HepG2 (cell line): ENCODE data around the gene TMTC2.

Experiments used
- ARNT2 ChIP-seq: sonication (generic); formaldehyde crosslinking; IDR thresholded peaks from 2 replicates; pipeline ENCODE4 v1.8.0; 2022; ENCODE audit warnings: mild to moderate bottlenecking, low read depth, missing genetic modification reagents, moderate library complexity
- EP300 ChIP-seq, 3 experiments: sonication (generic) in 1 of 3; formaldehyde crosslinking in 1 of 3; IDR thresholded peaks; 2 replicates each; pipeline versions ENCODE4 v1.5.1 to v1.6.1; 2011 to 2020; ENCODE audit warnings: low read depth in 2 of 3, low read length in 2 of 3, borderline replicate concordance in 1 of 3, improper control_type of control experiment in 1 of 3, mild to moderate bottlenecking in 1 of 3, missing genetic modification reagents in 1 of 3, moderate library complexity in 1 of 3
- FOXA1 ChIP-seq, 2 experiments: fragments of 450-650 bp in 1 of 2; sonication (generic) in 1 of 2; formaldehyde crosslinking in 1 of 2; IDR thresholded peaks; 2 replicates each; pipeline versions ENCODE4 v1.4.0 to v1.6.1; 2016 to 2020; ENCODE audit warnings: missing genetic modification reagents in 1 of 2
- FOXP1 ChIP-seq, 2 experiments: fragments of 450-650 bp in 1 of 2; IDR thresholded peaks; 2 replicates each; pipeline ENCODE4 v1.6.1; 2017 to 2018; ENCODE audit warnings: antibody characterized with exemption in 1 of 2
- RAD21 ChIP-seq: fragments of 450-650 bp; formaldehyde crosslinking; IDR thresholded peaks from 2 replicates; pipeline ENCODE4 v1.5.0; 2020; ENCODE audit warnings: mild to moderate bottlenecking
- RBM22 ChIP-seq: fragments of 200-400 bp; formaldehyde crosslinking; optimal IDR thresholded peaks from 2 replicates; pipeline ENCODE3; 2017; ENCODE audit warnings: mild to moderate bottlenecking, low read length, moderate library complexity
- ZNF282 ChIP-seq: fragments of 450-650 bp; IDR thresholded peaks from 2 replicates; pipeline ENCODE4 v1.6.1; 2018; ENCODE audit not compliant: partially characterized antibody
- ZNF781 ChIP-seq: sonication (generic); formaldehyde crosslinking; IDR thresholded peaks from 2 replicates; pipeline ENCODE4 v1.5.1; 2020; ENCODE audit warnings: borderline replicate concordance, mild to moderate bottlenecking, missing genetic modification reagents; ENCODE audit errors: not compliant biosample characterization
- TF ChIP-seq, protein P1 (sequence below): sonication (generic); formaldehyde crosslinking; IDR thresholded peaks from 2 replicates; pipeline ENCODE4 v1.5.0; 2020; ENCODE audit warnings: mild to moderate bottlenecking, missing genetic modification reagents, moderate library complexity

DNA sequence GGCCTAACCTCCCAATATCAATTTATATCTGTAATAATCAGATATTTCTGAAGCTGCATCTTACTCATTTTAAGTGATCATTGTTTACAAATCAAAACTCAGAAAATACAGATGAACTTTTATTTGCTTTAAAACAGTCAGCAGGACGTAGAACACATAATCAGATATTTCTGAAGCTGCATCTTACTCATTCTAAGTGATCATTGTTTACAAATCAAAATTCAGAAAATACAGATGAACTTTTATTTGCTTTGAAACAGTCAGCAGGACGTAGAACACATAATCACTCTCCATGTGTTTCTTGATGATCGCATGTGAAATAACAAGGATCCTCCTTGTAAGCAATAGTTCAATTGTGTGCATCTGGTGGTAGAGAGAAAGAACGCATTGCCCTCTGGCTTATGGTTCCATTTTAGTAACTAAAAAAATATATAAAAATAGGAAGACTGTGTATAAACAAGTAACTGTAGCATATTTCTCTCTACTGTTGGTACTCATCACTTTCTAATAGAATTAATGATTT is 15.0 kb upstream of the TMTC2 start:
- TF ChIP-seq RBM22: no peak
- no peak for TF ChIP-seq RAD21 (CRISPR knock-in tag)
- TF ChIP-seq, protein P1, sequence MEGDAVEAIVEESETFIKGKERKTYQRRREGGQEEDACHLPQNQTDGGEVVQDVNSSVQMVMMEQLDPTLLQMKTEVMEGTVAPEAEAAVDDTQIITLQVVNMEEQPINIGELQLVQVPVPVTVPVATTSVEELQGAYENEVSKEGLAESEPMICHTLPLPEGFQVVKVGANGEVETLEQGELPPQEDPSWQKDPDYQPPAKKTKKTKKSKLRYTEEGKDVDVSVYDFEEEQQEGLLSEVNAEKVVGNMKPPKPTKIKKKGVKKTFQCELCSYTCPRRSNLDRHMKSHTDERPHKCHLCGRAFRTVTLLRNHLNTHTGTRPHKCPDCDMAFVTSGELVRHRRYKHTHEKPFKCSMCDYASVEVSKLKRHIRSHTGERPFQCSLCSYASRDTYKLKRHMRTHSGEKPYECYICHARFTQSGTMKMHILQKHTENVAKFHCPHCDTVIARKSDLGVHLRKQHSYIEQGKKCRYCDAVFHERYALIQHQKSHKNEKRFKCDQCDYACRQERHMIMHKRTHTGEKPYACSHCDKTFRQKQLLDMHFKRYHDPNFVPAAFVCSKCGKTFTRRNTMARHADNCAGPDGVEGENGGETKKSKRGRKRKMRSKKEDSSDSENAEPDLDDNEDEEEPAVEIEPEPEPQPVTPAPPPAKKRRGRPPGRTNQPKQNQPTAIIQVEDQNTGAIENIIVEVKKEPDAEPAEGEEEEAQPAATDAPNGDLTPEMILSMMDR (CRISPR knock-in tag): no peak
- TF ChIP-seq FOXP1 (IDR thresholded peaks at IDR 0.05): no peak
- TF ChIP-seq FOXP1 (CRISPR knock-in tag; IDR thresholded peaks at IDR 0.05): no peak
- no peak for TF ChIP-seq ARNT2 (CRISPR knock-in tag)
- no peak for TF ChIP-seq ZNF282
- TF ChIP-seq FOXA1 (IDR thresholded peaks at IDR 0.05): no peak
- no peak for TF ChIP-seq FOXA1 (CRISPR knock-in tag; IDR thresholded peaks at IDR 0.05)
- no peak for TF ChIP-seq ZNF781 (CRISPR knock-in tag)
- no peak for TF ChIP-seq EP300 (IDR thresholded peaks at IDR 0.05; ENCODE audit: low read depth in 2 of 2, low read length in 2 of 2)
- TF ChIP-seq EP300 (CRISPR knock-in tag; IDR thresholded peaks at IDR 0.05; ENCODE audit: borderline replicate concordance): no peak
